HG03135 (cell line): ENCODE measurements around the gene LRRC53.

Experiments used
- ATAC-seq: cut with Tn5 transposase; IDR thresholded peaks from one replicate; pipeline ENCODE4 v1.9.1; 2021; ENCODE audit warnings: mild to moderate bottlenecking, moderate library complexity; ENCODE audit not compliant: unreplicated experiment

LRRC53 gene

DNA sequence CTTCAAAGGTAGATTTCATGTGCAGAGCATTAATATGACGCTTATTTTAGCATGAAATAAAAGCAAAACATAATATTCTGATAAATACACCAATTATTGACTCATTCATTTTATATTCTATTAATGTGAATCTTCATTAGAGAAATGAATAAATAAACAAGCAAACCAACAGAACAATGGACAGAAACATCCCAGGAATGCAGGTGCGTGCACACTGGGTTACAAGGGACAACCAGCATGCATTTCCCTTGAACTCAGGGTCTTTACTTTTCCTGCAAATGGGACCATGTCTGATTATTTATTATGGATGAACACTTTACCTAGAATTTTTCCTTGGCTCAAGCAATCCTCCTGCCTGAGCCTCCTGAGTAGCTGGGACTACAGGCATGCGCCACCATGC lies 13.5 kb downstream of the LRRC53 start:
- no peak for ATAC-seq

DNA sequence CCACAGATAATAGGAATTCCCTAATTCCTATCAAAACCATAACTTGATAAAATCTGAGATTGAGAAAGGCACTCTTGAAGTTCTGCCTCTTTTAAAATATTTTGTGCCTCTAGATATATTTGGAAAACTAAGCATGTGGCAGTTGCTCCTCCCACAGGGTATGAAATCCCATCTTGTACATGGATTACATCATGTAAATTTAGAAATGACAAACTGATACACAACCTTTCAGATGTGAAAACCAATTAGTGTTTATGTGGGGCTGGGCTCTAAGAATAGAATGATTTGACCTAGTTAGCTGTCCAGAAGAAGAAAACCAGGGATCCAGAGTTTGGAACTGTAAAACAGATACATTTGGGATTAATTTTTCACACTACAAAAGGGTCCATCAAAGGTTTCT lies 15.7 kb downstream of the LRRC53 start:
- ATAC-seq, result no peak

DNA sequence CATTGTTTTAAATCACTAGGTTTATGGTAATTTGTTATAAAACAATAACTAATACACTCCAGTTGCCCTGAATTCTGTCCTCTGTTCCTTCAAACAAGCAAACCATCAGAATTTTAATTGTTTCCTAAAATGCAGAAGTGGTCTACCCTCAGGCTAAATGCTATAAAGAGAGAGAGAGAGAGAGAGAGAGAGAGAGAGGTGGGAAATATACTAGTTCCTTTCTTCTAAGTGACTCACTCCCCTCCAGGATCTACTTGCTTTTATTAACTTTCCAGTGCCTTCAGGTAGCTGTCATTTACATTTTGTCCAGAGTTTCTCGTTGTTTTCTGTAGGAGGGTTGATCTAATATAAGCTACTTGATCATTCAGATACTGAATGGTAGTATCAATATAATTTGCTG lies 26.4 kb downstream of the LRRC53 start:
- ATAC-seq, result no peak

DNA sequence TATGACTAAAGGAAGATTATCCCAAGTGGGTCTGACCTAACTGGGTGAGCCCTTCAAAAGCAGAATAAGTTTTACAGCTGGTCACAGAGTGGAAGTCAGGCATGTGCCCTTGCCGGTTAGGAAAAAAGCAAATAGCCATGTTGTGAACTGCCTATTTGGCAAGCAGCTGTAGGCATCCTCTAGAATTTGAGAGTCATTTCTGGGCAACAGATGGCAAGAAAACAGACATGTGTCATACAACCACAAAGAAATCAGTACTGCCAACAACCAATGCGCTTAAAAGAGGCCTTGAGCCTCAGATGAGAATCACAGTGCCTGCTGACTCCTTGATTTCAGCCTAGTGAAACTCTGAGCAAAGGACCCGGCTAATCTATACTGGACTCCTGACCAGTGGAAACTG lies 26.8 kb downstream of the LRRC53 start:
- no peak for ATAC-seq

DNA sequence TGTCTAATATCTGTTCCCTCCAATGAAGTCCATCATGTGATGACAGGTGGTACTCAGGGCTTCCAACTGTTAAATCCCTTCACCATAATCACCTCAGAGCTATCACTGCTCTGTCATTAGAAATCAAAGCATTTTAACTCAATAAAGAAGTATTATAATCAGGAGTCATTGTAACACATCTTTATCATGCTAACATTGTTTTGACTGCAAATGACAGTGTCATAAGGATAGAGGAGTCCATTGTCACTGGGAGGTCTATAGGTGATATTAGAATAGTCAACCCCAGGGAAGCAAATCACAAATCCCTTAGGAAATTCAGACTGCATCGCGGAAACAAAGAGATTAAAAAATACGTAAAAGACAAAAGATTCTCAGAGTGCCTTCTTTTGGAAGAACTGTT lies 30.8 kb downstream of the LRRC53 start:
- no peak for ATAC-seq

DNA sequence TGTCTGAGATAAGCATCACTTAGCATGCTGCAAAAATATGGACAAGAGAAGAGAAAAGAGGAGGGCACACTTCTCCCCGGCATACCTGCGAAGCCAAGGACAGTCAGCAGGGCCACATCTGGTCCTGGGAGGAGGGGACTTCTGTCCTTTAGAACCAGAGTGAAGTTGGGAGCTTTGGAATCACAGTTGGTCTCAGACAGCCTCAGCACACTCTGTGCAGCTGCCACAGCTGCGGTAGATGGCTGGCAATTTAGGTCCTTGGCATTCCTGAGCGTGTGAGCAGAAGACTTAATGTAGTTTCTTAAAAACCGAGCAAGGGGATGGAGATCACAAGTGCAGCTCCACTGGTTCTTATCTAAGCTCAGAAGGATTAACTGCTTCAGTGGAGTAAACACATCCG lies 32.3 kb downstream of the LRRC53 start:
- ATAC-seq, result no peak

DNA sequence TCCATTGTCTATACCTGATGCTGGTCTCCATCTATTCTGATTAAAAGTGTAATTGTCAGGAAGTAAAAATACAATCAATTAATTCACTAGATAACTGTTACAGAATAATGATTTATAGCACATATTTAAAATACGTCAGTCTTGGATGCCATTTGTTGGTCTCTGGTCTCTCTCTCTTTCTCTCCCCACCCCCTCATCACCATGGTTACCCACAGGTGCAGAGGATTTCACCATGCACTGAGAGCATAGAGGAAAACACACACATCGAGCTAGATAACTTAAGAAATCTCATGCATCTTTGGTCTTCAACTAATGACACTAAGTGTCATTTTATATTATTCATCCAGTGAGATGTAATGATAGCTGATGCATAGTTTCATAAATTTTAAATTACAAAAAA lies 33.4 kb downstream of the LRRC53 start:
- no peak for ATAC-seq

DNA sequence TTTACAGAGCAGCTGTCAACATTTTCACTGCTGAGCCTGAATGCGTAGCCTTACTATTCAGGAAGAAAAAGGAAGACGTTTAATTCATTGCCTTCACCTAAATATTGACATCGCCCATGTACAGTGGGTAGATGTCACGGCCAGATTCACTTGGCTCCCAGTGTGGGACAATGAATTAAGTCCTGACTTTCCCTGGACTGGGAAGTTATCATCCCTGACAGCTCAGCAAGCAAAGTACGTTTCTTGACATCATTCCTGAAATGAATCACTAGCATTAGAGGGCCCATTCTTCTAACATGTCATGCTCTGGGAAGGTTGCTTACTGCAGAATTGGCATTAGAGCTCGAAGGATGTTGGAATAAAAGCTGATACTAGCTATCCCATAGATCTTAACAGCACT lies 37.8 kb downstream of the LRRC53 start:
- no peak for ATAC-seq

DNA sequence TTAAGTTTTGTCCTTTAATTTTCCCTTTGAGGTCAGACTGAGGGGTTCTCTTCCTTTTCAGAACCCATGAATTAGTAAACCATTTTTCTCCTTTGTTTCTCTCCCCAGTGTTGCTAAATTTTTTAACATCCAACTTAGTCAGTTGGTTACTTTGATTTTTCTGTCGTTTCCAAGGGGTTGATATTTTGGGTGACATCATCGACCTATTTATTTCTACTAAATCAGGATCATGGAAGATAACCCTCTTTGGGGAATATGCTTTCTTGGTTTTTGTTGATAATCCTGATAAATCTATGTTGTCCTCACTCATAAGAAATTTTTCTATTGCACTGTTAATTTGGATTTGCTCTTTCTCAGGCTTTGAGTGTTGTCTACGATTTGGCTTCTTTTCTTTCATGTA lies 40.9 kb downstream of the LRRC53 start:
- no peak for ATAC-seq

DNA sequence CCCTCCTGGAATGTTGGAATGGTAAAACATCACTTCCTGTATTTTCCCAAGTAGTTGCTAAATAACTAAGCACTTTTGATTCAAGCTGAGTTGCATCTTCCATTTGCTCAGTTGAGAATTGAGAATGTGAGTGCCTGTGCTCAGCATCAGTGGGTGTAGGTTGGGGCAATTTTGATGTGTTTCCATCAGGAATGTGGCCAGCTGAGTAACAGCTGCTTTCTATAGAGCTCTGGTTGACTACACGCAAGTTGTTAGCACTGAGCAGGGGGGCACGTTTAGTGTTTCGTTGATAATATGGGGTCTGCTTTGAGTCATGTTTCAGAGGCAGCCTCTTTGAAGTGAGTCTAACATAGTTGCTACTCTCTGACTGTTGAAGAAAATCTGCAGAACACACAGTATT lies 41.5 kb downstream of the LRRC53 start:
- no peak for ATAC-seq

DNA sequence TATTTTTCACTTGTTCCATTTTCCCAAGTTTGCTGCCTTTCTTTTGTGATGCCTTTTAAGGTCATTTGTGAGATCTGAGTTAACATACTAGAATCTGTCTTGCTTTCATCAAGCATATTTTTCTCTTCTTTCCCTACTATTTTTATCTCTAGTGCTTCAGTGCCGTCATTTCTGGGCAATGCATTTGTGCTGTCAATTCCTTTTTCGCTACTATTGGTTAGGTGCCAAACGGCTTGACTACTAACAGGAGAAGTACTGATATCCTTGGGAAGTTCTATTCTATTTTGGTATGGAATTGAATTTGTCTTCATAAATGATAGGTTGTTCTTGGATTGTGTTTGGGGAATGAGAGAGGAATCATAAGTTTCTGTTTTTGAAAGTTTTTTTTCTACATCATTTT lies 42.2 kb downstream of the LRRC53 start:
- ATAC-seq, result no peak

DNA sequence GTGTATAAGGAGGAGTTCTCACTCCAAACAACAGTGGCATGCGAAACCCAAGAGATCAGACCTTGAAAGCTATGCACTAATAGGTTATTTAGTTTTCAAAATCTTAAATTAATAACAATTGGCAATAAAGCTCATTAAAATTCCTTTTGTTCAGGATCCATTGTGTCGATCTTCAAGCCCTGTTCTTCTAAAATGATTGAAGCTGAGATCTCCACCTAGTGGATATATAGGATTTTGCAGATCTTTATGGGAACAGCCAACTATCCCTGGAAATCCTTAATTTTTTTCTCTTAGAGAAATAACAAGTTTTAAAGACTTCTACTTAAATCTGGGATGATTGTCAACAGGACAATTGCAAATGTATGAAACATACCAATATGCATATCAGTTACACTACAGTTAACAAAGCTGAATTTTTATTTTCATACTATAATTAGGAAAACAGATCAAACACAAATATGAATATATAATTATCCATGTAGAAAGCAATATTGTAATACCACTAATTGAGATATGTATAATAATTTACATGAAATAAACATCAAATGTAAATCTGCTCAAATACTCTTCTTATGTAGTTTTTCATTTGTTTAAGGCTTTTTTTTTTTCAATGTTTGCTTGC lies 43.3 kb downstream of the LRRC53 start:
- ATAC-seq, result no peak

DNA sequence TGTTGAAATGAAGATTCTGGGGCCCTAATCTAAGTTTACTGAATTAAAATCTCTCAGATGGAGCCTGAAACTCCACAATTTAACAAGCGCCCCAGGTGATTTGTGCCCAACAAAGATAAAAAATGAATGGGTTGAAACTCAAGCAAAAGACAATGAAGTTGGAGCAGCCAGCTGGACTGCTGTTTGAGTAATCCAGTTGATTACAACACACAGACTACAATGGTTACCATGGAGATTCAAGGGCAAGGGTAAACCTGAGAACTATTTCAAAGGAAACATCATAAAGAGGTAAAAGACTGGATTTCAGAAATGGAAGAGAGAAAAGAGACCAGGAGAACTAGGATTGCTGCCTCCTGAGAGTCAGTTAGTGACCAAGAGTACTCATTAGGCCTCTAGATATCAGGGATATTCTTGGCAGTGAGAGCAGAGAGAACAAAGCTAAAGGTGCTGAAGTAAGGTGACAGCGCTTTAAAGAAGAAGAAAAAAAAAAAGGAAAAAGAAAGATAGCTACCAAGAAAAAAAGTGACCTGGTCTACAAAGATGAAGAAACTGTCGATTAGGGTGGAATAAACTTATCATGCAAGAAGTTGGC lies 44.5 kb downstream of the LRRC53 start:
- no peak for ATAC-seq

DNA sequence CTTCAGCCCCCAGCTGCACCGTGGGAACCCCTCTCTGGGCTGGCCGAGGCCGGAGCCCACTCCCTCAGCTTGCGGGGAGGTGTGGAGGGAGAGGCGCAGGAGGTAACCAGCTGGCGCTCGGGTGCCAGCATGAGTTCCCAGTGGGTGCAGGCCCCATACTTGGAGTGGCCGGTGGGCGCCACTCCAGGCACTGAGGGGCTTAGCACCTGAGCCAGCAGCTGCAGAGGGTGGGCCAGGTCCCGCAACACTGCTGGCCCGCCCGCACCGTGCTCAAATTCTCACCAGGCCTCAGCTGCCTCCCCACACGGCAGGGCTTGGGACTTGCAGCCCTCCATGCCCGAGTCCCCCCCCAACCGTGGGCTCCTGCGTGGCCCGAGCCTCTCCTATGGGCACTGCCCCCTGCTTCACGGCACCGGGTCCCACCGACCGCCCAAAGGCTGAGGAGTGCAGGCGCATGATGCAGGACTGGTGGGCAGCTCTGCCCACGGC lies 47.2 kb downstream of the LRRC53 start:
- ATAC-seq, result no peak

DNA sequence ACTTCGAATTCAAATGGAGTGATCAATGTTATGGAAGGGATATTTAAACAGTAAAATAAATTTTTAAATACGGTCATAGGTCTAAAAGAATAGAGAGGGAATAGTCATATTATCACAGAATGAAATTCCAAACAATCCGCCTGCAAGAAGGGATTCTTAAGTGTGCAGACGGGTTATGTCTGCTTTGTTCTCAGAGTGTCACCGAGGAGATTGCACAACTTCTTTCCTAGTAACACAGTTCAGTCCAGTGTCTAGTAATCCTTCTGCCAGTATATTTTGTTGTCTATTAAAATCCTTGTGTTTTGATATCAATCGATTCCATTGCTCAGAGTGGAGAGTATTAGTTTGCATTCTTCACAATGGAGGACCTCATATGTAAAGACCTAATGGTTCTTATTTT lies 48.4 kb downstream of the LRRC53 start:
- no peak for ATAC-seq

DNA sequence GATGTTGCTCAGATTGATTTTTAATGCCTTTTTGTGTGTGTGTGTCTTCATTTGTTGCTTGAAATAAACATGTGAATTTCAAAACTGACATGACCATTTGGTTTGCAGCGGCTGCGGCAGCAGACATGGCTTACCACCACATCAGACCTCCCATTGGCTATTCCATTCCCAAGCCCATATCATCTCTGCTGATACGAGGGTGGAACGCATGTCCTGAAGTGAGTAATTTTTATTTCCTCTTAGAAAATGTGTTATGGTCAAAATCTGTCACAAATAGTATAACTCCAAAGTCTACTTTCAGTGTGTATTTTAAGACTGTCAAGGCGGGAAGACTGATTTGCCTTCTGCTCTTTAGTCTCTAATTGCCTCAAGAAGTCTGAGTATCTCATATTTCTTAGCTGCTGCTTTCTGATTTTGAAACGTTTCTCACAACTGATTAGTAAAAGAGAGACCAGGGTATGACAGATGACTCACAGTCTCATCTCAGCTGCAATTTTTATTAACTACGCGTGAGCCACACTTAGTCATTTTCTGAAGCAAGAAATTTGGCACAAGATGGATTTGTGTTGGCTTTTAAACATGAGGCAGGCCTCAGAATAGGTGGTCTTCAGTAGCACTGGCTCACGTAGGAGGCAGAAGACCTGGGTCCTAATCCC lies 49.0 kb downstream of the LRRC53 start:
- ATAC-seq, result no peak

DNA sequence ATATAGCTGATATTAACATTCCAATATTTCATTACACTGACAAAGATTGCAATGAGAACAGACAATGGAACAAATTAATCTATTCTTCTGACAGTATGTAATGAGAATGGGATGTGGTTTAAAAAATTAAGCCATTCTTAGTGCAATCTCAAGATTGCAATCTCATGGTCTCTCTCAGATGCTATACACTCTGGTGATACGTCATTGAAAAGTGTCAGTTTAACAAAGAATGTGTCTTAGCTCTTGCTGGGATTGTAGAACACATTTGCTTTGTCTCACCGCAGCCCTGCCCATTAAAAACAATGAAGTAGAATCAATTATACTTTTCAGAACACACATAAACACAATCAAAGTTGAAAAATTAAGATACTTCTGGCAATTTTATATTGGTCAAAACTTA lies 55.2 kb downstream of the LRRC53 start:
- no peak for ATAC-seq

DNA sequence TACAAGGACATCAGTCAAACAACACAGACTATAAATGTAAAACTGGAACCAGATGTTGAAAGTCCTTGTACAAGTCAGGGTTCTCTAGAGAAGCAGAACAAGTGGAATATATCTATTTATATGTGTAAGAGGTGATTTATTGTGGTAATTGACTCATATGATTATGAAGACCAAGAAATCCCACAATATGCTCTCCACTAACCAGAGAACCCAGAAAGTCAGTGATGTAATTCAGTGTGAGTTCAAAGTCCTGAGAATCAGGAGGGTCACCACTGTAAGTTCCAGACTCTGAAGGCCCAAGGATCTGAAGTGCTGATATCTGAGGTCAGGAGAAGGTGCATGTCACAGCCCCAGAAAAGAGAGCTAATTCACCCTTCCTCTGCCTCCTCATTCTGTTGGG lies 57.0 kb downstream of the LRRC53 start:
- no peak for ATAC-seq

DNA sequence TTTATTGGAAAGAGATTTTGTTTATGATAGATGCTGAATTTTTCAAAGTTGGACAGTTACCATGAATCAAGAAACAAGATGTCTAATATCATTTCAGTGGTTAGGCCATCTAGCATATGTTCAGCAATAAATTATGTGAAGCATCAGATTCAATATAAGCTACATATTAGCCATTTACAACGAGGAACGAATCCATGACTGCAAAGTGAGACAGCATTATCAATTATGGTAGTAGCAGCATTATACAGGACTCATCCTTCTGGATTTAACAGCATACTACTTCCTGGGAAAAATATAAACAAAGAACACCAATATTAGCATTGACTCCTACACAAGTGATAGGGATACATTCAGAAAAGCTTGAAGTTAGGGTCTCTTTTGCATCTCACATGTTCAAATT lies 59.1 kb downstream of the LRRC53 start:
- no peak for ATAC-seq

DNA sequence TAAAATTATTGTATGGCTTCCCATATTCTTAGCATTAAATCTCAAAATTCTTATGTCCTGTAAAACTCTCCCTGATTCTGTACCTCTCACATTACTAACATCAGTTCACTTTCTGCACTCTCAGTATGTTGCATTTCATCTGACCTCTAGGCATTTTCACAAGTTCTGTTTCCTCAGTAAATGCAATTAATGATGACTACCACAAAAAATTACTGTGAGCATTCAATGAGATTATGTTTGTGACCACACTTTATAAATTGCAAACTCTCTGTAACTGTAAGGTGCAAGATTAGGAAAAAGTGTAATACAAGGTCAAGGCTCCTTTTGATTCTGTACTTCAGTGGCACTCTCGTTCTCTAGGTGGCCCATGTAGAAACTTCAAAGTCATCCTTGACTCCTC lies 60.4 kb downstream of the LRRC53 start:
- ATAC-seq, result no peak

DNA sequence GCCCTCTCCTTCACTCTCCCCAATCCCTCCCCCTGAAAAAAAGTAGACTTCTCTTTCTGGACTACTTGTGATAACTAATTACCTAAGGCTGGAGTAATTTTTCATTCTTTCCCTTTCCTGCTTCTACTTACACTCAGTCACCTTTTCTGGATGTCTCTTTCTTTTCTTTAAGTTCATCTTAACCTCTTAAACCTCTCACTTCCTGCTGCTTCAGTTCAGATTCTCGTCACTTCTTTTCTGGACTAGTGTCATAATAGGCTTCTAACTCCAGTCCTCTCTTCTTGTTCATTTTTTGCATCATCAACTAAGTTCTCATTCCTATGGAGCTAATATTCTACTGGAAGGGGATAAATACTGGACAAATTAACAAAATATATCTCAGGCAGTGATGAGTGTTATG lies 75.4 kb downstream of the LRRC53 start:
- ATAC-seq, result no peak

DNA sequence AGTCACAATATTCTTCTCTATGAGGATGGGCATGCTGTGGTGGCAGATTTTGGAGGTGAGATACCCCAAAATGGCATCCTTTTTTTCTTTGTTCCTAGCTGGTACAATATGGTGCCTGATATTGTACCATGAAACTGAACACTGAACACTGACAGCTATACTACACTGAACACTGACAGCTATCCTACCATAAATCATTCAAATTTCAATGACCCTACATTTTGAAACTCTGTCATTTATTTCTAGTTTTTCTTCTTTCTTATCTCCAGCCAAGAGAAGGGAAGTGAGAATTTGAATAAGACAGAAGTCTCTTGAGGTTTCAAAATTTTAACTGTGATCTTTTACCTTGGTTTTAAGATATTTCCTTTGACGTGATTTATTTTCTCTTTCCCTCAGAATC lies 76.3 kb downstream of the LRRC53 start:
- no peak for ATAC-seq

DNA sequence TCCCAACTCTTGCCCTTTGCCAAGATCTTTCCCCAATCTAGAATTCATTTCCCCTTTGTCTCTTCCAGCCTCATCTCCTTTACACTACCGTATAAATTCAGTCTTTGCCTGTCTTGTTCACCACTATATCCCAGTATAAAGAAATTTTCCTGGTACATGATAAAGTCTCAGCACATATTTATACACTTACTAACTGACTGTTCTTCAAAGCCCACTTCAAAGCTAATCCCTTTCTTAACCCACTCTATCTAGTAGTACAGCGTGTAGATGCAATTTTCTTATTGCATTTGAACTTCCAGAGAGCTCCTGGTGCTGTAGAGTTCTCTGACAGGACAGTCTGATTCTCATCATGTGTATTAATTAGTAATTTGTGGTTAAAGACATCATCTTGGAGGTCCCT lies 78.1 kb downstream of the LRRC53 start:
- no peak for ATAC-seq
